SKM-1 (cell line): Measurements from ENCODE around the gene ZNF878.

Experiments used
- DNase-seq: peaks from one replicate; lab custom pipeline; 2025; ENCODE audit not compliant: unreplicated experiment; lab: John Stamatoyannopoulos, UW

The ZNF878 gene

DNA sequence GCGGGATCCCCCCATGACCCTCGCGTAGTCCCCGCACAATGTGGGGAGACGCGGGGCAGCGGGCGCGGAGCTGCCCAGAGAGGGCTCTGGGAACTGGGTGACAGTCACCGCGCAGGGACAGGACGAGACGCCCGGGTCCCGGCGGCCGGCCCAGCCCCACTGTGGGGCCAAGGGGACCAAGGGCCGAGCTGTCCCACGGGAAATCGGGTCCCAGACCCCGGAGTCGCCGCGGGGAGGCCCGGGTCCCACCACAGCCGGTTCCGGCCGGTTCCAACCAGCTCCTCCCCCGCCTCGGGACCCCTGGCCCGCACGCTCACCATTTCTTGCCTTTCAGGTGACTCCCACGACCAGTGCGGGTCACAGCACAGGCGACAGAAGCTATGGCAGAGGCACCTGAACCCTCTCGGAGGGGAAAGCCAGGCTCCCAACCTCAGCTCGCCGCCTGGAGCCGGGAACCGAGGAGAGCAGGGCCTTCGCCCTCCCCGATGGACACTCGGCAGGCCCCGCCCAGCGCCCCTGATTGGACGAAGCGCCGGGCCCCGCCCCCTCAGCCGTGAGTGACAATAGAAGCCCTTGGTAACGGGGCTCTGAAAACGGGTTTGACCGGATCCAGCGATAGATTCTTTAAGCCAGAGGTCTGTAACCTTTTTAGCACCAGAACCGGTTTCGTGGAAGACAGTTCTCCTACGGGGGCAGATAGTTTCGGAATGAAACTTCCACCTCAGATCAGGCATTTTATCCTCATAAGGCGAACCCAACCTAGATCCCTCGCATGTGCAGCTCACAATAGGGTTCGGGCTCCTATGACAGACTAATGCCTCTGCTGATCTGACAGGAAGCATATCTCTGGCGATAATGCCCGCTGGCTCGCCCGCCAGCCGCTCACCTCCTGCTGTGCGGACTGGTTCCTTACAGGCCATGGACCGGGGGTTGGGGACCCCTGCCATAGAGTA is 17.3 kb downstream of the ZNF878 start, which contains the start of gene ZNF433:
Gene ZNF433 (minus strand): TSS at position 460 of the 953 bp plus-strand sequence. CDS start 140 bp downstream, at position 320.
- peak; percentile 78 for DNase-seq

DNA sequence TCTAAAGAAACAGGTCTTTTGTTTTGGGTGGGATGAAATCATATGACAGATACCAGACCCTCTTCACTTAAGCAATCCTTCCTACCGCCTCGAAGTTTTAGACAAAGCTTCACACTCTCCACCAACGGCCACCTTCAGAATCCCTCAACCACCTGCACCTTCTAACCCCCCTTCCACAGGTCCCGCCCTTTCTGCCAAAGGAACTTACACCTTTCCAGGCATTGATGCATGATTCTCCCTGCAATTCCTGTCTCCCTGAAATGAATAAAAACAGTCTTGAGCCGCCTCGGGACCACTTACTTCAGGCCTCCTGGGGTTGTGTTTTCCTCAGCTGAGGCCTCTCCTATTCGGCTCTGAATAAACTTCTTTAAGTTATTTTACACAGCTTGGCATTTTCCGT is 18.1 kb downstream of the ZNF878 start:
- DNase-seq, result no peak

DNA sequence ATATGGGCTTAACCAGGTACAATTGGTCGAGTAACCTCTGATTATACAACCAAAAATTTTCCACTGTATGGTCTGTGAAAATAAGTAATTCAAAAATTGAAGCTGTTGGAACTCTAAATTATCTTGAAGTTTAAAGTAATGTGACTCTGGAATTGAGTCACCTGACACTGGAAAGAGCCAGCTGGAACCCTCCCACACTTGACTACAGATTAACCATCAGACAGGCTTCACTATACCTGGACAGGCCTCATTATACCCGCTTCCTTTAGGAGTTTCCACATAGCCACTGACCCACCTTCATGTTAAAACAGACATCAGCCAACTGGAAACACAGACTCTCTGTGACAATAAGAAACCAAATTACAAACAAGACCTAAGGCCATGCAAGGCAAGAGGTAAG is 18.6 kb downstream of the ZNF878 start:
- no peak for DNase-seq

DNA sequence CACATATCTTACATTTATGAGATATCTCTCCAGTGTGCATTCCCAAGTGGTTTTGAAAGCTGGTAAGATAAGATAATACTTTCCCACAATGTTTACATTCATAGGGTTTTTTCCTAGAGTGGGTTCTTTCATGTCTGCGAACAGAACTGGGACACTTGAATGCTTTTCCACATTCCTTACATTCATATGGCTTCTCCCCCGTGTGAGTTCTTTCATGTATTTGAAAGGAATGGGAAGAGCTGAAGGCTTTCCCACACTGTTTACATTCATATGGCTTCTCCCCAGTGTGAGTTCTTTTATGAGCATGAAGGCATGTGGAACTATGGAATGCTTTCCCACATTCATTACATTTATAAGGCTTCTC is 37.0 kb downstream of the ZNF878 start:
- no peak for DNase-seq

DNA sequence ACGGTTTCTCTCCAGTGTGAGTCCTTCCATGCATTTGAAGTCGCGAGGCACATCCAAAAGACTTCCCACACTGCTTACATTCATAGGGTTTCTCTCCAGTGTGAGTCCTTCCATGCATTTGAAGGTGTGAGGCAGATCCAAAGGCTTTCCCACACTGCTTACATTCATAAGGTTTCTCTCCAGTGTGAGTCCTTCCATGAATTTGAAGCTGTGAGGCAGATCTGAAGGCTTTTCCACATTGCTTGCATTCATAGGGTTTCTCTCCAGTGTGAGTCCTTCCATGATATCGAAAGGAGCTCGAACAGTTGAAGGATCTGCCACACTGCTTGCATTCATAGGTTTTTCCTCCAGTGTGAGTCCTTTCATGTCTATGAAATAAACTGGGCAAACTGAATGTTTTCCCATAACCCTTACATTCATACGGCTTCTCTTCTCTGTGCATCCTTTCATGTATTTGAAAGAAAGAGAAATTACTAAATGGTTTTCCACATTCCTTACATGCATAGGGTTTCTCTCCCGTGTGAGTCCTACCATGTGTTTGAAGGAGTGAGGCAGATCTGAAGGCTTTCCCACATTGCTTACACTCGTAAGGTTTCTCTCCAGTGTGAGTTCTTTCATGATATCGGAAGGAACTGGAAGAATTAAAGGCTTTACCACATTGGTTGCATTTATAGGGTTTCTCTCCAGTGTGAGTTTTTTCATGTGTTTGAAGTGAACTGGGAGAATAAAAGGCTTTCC is 37.6 kb downstream of the ZNF878 start:
- no peak for DNase-seq

DNA sequence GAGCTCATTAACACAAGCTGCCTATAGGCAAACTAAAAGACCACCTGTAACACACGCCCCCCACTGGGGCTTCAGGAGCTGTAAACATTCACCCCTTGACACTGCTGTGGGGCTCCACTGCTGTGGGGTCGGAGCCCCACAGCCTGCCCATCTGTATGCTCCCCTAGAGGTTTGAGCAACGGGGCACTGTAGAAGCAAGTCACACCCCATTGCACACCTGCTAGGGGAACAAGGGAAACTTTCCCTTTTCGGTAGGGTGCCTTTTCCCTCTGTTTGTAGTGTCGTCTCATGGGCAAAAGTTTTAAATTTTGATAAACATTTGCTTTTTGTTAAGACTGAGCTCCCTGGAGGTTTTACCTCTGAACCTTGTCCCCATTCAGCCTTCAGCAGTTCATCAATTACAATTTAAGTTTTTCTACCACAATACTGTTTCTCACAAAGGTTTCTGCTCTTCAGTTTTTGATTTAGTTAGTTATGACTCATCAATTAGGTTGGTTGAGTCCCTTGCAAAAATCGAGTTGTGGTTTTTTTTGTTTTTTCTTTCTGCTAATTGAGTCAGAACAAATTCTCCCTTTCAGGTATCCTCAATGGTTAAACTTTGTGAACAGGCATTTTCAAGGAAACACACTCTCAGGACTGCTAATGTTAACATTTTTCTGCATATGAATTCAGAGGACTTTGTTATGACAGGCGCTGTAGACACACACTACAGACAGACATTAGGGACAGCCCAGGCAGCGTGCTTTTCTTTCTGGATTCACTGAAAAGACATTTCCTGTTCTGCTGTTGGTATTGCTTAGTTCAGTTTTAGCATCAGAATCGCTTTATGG is 52.4 kb downstream of the ZNF878 start:
- DNase-seq, result no peak

DNA sequence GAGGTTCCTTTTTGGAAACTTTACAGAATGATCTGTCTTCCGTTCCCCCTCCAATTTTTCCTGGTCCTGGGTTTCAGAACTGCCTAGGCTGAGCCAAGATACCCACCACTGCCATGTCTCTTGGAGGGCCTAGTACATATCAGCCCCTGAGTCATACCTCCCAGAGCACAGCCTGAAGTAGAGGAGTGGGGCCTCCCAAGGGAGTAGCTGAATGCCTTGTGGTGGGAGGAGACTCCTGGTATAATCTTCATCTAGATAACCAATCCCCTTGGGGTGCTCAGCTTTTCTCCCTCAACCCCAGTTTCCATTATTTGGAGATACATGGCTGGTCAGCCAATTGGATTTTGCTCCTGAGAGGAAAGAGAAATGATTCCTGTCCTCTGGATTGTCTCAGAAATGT is 57.6 kb downstream of the ZNF878 start:
- DNase-seq, result no peak
